NCI-H1694 treated with DMSO at 0.1 percent for 48 hours (cell line): ENCODE measurements around the gene BBX.
"Not testable (repeated sequence)": the region's sequence is repeated elsewhere in the genome, so short reads cannot be mapped to it uniquely, and the experiment has no call there.

Source experiments
- DNase-seq: peaks from one replicate; lab custom pipeline; 2025; lab: John Stamatoyannopoulos, UW

BBX gene

DNA sequence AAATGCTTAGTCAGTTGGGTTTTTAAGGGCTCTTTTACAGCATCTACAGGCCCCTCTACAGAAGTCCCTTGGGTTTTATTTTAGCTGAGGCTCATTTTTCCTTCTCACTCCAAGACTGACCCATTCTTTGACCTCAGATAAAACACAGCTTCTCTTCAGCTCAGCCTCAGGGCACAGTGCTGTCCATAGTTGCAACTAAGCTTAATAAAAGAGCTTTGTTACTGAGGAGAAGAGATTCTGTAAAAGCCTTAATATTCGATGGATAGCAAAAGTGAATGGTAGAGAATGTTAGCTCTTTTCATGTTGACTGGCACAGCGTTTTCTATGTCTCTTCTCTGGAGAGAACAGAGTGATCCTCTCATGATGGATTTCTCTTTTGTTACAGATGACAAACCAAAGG lies 277.9 kb downstream of the BBX start:
- no peak for DNase-seq

GRCh38 chr3:107803170-107803569 lies 280.4 kb downstream of the BBX start:
- no peak for DNase-seq

GRCh38 chr3:107806021-107806420 lies 283.3 kb downstream of the BBX start:
- no peak for DNase-seq

GRCh38 chr3:107806536-107806935 lies 283.8 kb downstream of the BBX start:
- no peak for DNase-seq

DNA sequence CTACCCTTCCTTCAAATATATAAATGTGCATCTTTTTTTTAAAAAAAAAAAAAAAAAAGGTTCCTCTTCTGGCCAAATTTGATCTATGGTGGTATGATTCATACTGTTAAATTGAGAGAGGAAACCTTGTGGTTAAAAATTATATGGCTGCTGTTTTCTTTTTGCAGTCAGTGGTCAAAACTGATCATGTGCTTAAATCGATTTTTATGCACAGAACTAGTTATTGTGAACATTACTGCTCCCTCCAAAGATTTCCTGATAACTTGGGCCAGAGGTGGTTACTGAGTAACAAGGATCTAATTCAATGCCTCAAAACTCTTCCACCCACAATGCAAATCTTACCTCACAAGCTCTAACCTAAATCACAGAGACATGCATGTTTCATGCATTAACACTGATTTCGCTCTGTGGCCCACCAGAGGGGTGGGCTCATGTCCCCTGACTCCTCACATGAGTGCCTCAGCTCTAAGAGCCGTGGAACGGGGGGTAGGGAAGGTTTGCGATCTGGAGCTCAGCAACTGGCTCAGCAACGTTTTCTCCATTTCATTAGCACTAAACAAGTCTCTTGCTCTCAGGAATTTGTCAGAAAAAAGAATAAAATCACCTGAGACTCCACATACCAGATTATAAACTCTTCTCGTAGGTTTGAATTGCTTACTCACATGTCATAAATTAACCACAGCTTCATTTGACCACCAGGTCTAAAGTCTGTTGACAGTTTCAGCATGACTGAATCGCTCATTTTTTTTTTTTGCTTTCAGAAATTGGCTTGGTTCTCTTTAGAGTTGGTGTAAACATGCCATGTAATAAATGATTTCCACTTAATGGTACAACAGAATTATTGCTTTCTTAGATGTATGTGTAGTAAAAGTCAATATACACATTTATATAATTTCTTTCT lies 287.7 kb downstream of the BBX start:
- no peak for DNase-seq

- no peak for DNase-seq
These were observed 290.3 kb downstream of the BBX start for GRCh38 chr3:107813026-107813425.

GRCh38 chr3:107816107-107816506 lies 293.3 kb downstream of the BBX start:
- DNase-seq: no peak

GRCh38 chr3:107817076-107817475 lies 294.3 kb downstream of the BBX start:
- DNase-seq: no peak

DNA sequence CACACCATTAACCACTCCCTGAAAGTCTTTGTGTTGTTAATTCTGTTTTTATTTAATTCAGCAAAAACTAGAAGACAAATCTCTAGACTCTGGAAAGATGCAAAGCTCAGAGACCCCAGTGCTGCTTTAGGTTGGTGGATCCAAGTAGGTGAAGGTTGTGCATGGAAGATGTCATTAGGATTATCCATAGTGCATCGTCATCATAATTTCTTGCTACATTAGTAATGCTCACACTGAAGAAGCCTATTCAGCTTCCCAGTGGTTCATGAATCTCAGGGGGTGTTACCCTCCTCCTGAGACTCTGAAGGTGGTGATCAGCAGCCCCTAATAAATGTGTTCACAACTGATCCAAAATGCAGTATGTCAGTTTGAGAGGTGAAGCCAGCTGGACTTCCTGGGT lies 295.3 kb downstream of the BBX start:
- DNase-seq: no peak

DNA sequence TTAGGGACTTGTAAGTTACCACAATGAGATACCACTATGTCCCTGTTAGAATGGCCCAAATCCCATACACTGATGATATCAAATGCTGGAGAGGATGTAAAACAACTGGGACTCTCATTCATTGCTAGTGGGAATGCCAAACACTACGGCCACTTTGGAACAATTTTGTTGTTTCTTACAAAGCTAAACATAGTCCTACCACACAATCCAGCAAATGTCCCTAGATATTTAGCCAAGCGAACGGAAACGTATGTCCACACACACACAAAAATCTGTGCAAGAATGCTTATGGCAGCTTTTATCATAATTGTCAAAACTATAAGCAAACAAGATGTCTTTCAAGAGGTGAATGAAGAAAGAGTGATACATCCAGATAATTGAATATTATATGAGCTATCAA lies 296.9 kb downstream of the BBX start:
- no peak for DNase-seq

DNA sequence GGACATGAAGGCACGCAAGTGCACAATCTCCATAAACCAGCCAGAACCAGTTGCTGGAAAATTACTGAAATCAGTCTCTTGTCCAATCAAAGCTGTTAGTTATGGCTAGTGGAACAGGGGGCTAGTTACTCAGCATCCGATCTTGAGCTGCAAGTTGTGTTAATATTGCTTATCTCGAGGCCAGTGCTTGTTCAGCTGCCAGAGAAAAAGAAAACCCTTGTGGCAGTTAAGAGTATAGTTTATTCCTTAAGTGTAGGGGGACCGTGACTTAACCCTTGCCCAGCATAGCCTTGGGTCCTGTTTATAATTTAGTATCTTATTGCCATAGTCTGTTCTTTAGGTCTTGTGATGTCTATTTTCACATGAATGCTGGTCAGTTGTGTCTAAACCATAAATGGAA lies 299.5 kb downstream of the BBX start:
- no peak for DNase-seq

- DNase-seq: peak; percentile 19
These were observed 302.1 kb downstream of the BBX start for GRCh38 chr3:107824822-107825371.

DNA sequence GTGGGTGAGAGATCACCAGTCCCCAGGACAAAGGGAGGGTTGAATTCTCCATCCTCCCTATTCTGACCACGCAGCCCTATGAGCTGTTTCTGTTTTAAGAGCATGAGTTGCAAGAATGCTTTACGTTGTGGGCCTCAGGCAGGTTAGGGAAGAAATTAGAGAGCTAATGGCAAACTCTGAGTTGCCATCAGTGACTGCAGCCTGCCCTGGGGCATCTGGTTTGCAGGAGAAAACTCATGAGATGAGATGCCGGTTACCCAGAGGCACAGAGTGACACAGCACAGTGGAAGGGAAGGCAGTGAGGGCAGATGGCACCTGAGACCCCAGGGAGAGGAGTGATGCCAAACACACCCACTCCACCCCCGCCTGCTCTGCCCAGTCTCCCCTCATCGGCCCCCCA lies 302.8 kb downstream of the BBX start:
- DNase-seq: peak; percentile 25

DNA sequence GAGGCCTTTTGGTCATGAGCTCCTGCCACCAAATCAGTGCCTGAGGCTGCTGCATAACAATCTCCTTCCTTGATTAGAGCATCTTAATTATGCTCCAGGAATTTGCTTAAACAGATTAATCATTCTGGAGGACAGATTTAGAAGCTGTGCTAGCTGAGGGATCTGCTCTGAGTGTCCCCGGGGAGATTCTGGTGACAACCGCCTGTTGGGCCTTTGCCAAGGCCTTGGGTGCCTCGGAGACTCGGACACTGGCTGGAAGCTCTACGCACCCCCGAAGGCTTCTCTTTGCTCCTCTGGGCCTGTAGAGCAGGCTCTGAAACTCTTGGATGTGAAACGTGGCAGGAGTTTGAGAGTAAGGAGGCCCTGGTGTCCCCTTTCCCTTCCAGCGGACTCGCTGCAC lies 304.0 kb downstream of the BBX start:
- DNase-seq: no peak

GRCh38 chr3:107829185-107829584 lies 306.4 kb downstream of the BBX start:
- no peak for DNase-seq

DNA sequence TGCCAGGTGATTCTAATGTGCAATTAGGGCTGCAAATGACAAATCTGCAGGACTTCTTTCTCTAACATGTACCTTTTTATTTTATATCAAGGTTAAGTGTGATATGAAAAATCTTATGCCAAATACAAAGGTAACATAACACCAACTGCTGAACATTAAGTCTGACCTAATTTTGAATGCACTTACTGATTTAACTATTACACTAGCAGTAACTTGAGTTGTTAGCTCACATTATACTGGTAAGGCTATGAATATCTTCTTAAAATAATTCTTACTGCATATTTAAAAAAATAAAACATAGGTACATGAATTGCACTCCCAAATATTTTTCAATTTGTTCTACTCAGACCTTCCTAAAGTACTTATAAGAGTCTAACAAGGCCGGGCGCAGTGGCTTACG lies 308.8 kb downstream of the BBX start:
- no peak for DNase-seq

DNA sequence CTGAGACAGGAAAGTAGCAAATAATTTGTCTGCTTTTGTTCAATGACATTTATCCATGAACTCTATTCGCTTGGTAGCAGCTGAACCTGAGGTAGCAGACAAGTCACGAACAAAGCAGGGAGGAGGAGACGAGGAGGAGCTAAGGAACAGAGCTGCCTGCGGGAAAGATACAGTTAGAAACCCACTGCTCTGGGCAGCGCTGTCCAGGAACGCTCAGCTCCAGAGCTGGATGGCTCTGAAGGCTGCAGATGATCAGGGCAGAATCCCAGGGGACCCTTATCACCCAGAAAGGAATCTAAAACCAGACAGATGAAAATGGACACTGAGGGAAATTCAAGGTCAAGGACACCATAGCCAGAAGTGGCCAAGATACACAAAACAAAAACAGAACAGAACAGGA lies 310.3 kb downstream of the BBX start:
- no peak for DNase-seq

DNA sequence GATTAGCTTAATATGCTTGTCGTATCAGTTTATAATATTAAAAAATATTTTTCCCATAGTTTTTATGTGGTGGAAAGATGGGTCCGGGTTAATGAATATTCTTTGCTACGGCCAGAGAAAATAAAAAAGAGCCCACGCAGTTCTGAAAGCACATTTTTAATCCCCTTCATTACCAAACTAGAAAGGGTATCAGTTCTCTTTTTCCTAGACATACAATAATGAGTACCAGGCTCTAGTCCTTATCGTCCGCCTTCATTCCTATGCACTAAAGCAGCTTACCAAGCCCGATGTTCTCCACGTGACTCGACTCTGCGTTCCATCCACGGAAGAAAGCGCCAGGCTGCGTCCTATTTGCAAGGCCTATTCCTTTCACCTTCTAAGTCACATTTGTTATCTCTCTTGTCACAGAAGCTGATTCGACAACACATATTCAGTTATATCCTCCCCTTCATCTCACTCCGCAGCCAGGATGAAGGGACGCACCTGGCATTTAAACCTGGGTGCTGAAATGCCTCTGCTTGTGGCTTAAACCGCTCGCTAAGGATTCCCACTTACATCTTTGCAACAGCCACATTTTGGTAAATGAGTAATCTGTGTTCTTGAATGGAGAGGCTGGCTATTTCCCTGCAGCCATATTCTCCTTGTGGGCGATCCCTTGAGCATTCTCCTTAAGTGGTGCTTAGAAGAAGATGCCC lies 311.1 kb downstream of the BBX start:
- no peak for DNase-seq

GRCh38 chr3:107835001-107835400 lies 312.2 kb downstream of the BBX start:
- not testable (repeated sequence) for DNase-seq

GRCh38 chr3:107837895-107838612 lies 315.3 kb downstream of the BBX start:
- no peak for DNase-seq

DNA sequence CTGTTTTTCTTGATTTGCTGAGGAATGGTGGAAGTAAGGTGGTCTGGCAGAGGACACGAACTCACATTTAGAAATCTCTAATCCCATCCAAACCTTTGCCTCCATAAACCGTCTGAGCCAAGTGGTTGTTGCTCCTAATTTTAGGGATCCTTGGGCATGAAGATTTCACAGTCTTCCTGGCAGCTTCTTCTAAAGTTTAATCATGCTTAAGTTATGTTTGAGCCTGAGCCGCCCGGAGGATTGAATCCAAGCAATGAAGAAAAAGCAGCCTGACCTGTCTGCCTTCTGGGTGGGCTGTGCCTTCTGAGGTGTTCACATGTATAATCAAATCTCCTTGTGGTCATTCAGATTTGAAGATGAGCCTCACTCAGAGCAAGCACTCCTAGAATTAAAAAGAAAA lies 319.1 kb downstream of the BBX start:
- DNase-seq: no peak

GRCh38 chr3:107842940-107843339 lies 320.2 kb downstream of the BBX start:
- no peak for DNase-seq
